Loucy (cell line): Measurements from ENCODE around the gene SOCS2.

Experiments
- CTCF ChIP-seq: fragments of 200-600 bp; sonication (generic); conservative IDR thresholded peaks from 2 replicates; pipeline ENCODE4 v1.5.1; 2014; ENCODE audit warnings: mild to moderate bottlenecking, antibody characterized with exemption, low read length
- EZH2phosphoT487 ChIP-seq: fragments of 200-600 bp; IDR thresholded peaks from 2 replicates; pipeline ENCODE4 v1.6.1; 2018; ENCODE audit warnings: antibody characterized with exemption, mild to moderate bottlenecking, moderate library complexity, borderline replicate concordance

GRCh38 chr12:93601591-93601990, 29.1 kb downstream of the SOCS2 start:
- TF ChIP-seq CTCF (no peak), EZH2phosphoT487 (no peak)
